HCT116 (cell line): Measurements from ENCODE around the gene MS4A12.

Source experiments
- CTCF ChIP-seq, 3 experiments: fragments of 200-600 bp in 1 of 3; sonication (generic) in 1 of 3; IDR thresholded peaks in 2 of 3; conservative IDR thresholded peaks in 1 of 3; 2 replicates each; pipeline ENCODE4 v1.5.1; 2012 to 2017; ENCODE audit warnings: low read depth in 2 of 3, low read length in 2 of 3, antibody characterized with exemption in 1 of 3, borderline replicate concordance in 1 of 3, control low read depth in 1 of 3, mild to moderate bottlenecking in 1 of 3, mixed read lengths in 1 of 3, mixed run types in 1 of 3, moderate library complexity in 1 of 3; ENCODE audit not compliant: insufficient read depth in 1 of 3
- POLR2AphosphoS5 ChIP-seq: IDR thresholded peaks from 2 replicates; pipeline ENCODE4 v1.6.1; 2011; ENCODE audit warnings: mild to moderate bottlenecking, low read depth, low read length, moderate library complexity
- SIN3A ChIP-seq: IDR thresholded peaks from 2 replicates; pipeline ENCODE4 v1.6.1; 2012; ENCODE audit warnings: low read depth

- TF ChIP-seq POLR2AphosphoS5: no peak
- no peak for TF ChIP-seq CTCF (IDR thresholded peaks at IDR 0.05 in 2 of 3, conservative IDR thresholded peaks at IDR 0.05 in 1 of 3; ENCODE audit: borderline replicate concordance in 1 of 3, insufficient read depth in 1 of 3, low read depth in 2 of 3, low read length in 2 of 3)
- TF ChIP-seq SIN3A: no peak
Observed at GRCh38 chr11:60504219-60504905, 11.8 kb downstream of the MS4A12 start.
